BE2C (cell line): Measurements from ENCODE around the gene PRR23E.
A peak's percentile ranks its signal among the peaks of the same experiment; 100 is the strongest.

Experiments used
- DNase-seq: peaks from one replicate; pipeline ENCODE4 v3.0.0-alpha.2; 2020
- H3K27me3 ChIP-seq: fragments of 250-450 bp; sonication (Bioruptor Pico); 2 replicates; pipeline ENCODE4 v1.5.1; 2020; ENCODE audit warnings: mild to moderate bottlenecking
- H3K36me3 ChIP-seq: fragments of 250-450 bp; sonication (Bioruptor Pico); 2 replicates; pipeline ENCODE4 v1.5.1; 2020; ENCODE audit warnings: mild to moderate bottlenecking
- H3K4me1 ChIP-seq: fragments of 250-450 bp; sonication (Bioruptor Pico); 2 replicates; pipeline ENCODE4 v1.5.1; 2020
- H3K4me3 ChIP-seq: 2 replicates; pipeline ENCODE4 v1.5.1; 2011; ENCODE audit warnings: low read depth, low read length
- H3K9me3 ChIP-seq: fragments of 250-450 bp; sonication (Bioruptor Pico); 2 replicates; pipeline ENCODE4 v1.5.1; 2020
- CTCF ChIP-seq: IDR thresholded peaks from 2 replicates; pipeline ENCODE4 v1.5.1; 2012; ENCODE audit warnings: mild to moderate bottlenecking, low read depth, low read length

PRR23E gene

GRCh38 chr3:127177226-127177625 lies 15.7 kb upstream of the PRR23E start:
- no peaks in the 10 kb centered on the region for H3K27me3 ChIP-seq
- H3K9me3 ChIP-seq, result no peaks in the 10 kb centered on the region
- H3K4me1 ChIP-seq, result peaks cover 24% of the 10 kb centered on the region
- no peaks in the 10 kb centered on the region for H3K36me3 ChIP-seq
- no peak for DNase-seq
- H3K4me3 ChIP-seq, result no peak overlapping the region
- peak; percentile 58 for TF ChIP-seq CTCF

- Histone ChIP-seq H3K27me3 (no peaks in the 10 kb centered on the region), H3K4me3 (no peak overlapping the region), H3K4me1 (peaks cover 10% of the 10 kb centered on the region), H3K9me3 (no peaks in the 10 kb centered on the region), H3K36me3 (no peaks in the 10 kb centered on the region)
- no peak for DNase-seq
- no peak for TF ChIP-seq CTCF
These were observed 12.1 kb upstream of the PRR23E start for GRCh38 chr3:127180859-127181258.

GRCh38 chr3:127182431-127182830 lies 10.5 kb upstream of the PRR23E start:
- Histone ChIP-seq H3K4me1 (peaks cover 10% of the 10 kb centered on the region), H3K27me3 (no peaks in the 10 kb centered on the region), H3K4me3 (no peak overlapping the region), H3K9me3 (no peaks in the 10 kb centered on the region), H3K36me3 (no peaks in the 10 kb centered on the region)
- no peak for DNase-seq
- TF ChIP-seq CTCF, result no peak

GRCh38 chr3:127182848-127183714 lies 9.8 kb upstream of the PRR23E start:
- no peak for TF ChIP-seq CTCF

GRCh38 chr3:127183931-127184869 lies 8.7 kb upstream of the PRR23E start:
- DNase-seq, result no peak
- H3K27me3 ChIP-seq, result no peaks in the 10 kb centered on the region
- no peak for TF ChIP-seq CTCF

More at GRCh38 chr3:127182848-127183714, 9.8 kb upstream of the PRR23E start:
- no peak for DNase-seq
- Histone ChIP-seq H3K9me3 (no peaks in the 10 kb centered on the region), H3K4me3 (no peak overlapping the region), H3K4me1 (peaks cover 10% of the 10 kb centered on the region), H3K36me3 (no peaks in the 10 kb centered on the region), H3K27me3 (no peaks in the 10 kb centered on the region)

More at GRCh38 chr3:127183931-127184869, 8.7 kb upstream of the PRR23E start:
- Histone ChIP-seq H3K4me1 (peaks cover 10% of the 10 kb centered on the region), H3K4me3 (no peak overlapping the region), H3K9me3 (no peaks in the 10 kb centered on the region), H3K36me3 (no peaks in the 10 kb centered on the region)
